Mesenchymal stem cell (in vitro differentiated cells and primary cell): ENCODE measurements around the gene SPACA1.
A peak's percentile ranks its signal among the peaks of the same experiment; 100 is the strongest.

Source experiments
- DNase-seq: peaks from one replicate; pipeline ENCODE4 v3.0.0-alpha.2; 2013
- H2AFZ ChIP-seq: one replicate; pipeline ENCODE4 v1.6.1; 2013; ENCODE audit warnings: low read depth, mild to moderate bottlenecking, control low read depth, inconsistent platforms, low read length, moderate library complexity
- H2AK5ac ChIP-seq: 2 replicates; pipeline ENCODE4 v1.6.1; 2013; ENCODE audit warnings: low read length, moderate library complexity, mild to moderate bottlenecking, inconsistent platforms; ENCODE audit not compliant: severe bottlenecking
- H2BK120ac ChIP-seq: one replicate; pipeline ENCODE4 v1.6.1; 2013; ENCODE audit warnings: low read depth, mild to moderate bottlenecking, inconsistent platforms, low read length, moderate library complexity
- H2BK12ac ChIP-seq, 2 experiments: one replicate each; pipeline ENCODE4 v1.6.1; 2013; ENCODE audit warnings: inconsistent platforms in 2 of 2, low read length in 2 of 2, mild to moderate bottlenecking in 2 of 2, moderate library complexity in 2 of 2, control low read depth in 1 of 2
- H2BK15ac ChIP-seq: one replicate; pipeline ENCODE4 v1.6.1; 2013; ENCODE audit warnings: mild to moderate bottlenecking, low read depth, inconsistent platforms; ENCODE audit not compliant: poor library complexity, severe bottlenecking
- H2BK5ac ChIP-seq: 2 replicates; pipeline ENCODE4 v1.6.1; 2013; ENCODE audit warnings: low read depth, mild to moderate bottlenecking, low read length, control low read depth, inconsistent platforms; ENCODE audit not compliant: poor library complexity, severe bottlenecking
- H3K14ac ChIP-seq, 2 experiments: one replicate each; pipeline ENCODE4 v1.6.1; 2013; ENCODE audit warnings: inconsistent platforms in 2 of 2, low read length in 2 of 2, control low read depth in 1 of 2, mild to moderate bottlenecking in 1 of 2, moderate library complexity in 1 of 2
- H3K18ac ChIP-seq, 2 experiments: one replicate each; pipeline ENCODE4 v1.6.1; 2013; ENCODE audit warnings: inconsistent platforms in 2 of 2, low read length in 2 of 2, control low read depth in 1 of 2, low read depth in 1 of 2, mild to moderate bottlenecking in 1 of 2
- H3K23ac ChIP-seq, 2 experiments: one replicate each; pipeline ENCODE4 v1.6.1; 2013; ENCODE audit warnings: inconsistent platforms in 2 of 2, low read length in 2 of 2, mild to moderate bottlenecking in 2 of 2, moderate library complexity in 2 of 2, control low read depth in 1 of 2
- H3K27ac ChIP-seq: 2 replicates; pipeline ENCODE4 v1.5.1; 2013; ENCODE audit warnings: mild to moderate bottlenecking, moderate library complexity, low read length, control low read depth, inconsistent platforms; ENCODE audit not compliant: poor library complexity, severe bottlenecking
- H3K27me3 ChIP-seq, 2 experiments: 2 replicates each; pipeline versions ENCODE4 v1.6.1 to v1.7.0; 2013; ENCODE audit warnings: low read length in 2 of 2, mild to moderate bottlenecking in 2 of 2, moderate library complexity in 2 of 2, control low read depth in 1 of 2, inconsistent platforms in 1 of 2; ENCODE audit not compliant: control insufficient read depth in 1 of 2, insufficient read depth in 1 of 2
- H3K36me3 ChIP-seq, 2 experiments: 2 replicates each; pipeline versions ENCODE4 v1.6.1 to v1.7.0; 2013; ENCODE audit warnings: low read length in 2 of 2, control low read depth in 1 of 2, inconsistent platforms in 1 of 2, low read depth in 1 of 2, mild to moderate bottlenecking in 1 of 2; ENCODE audit not compliant: insufficient read depth in 2 of 2, control insufficient read depth in 1 of 2
- H3K4ac ChIP-seq, 2 experiments: one replicate each; pipeline ENCODE4 v1.6.1; 2013; ENCODE audit warnings: inconsistent platforms in 2 of 2, low read length in 2 of 2, mild to moderate bottlenecking in 2 of 2, moderate library complexity in 2 of 2, control low read depth in 1 of 2, low read depth in 1 of 2
- H3K4me1 ChIP-seq: 2 replicates; pipeline ENCODE4 v1.6.1; 2013; ENCODE audit warnings: low read depth, low read length, control low read depth; ENCODE audit not compliant: control insufficient read depth, insufficient read depth
- H3K4me2 ChIP-seq: 2 replicates; pipeline ENCODE4 v1.6.1; 2013; ENCODE audit warnings: low read length, mild to moderate bottlenecking, inconsistent platforms; ENCODE audit not compliant: poor library complexity, severe bottlenecking
- H3K4me3 ChIP-seq, 2 experiments: 2 replicates each; pipeline versions ENCODE4 v1.5.1 to v1.7.0; 2013; ENCODE audit warnings: low read length in 2 of 2, mild to moderate bottlenecking in 2 of 2, control low read depth in 1 of 2, low read depth in 1 of 2; ENCODE audit not compliant: insufficient read depth in 1 of 2
- H3K79me1 ChIP-seq: replicated peaks from 2 replicates; pipeline ENCODE4 v1.6.1; 2013; ENCODE audit warnings: mild to moderate bottlenecking, control low read depth, low read length, inconsistent platforms; ENCODE audit not compliant: poor library complexity, severe bottlenecking
- H3K9ac ChIP-seq: 2 replicates; pipeline ENCODE4 v1.7.0; 2013; ENCODE audit warnings: mild to moderate bottlenecking, low read length, moderate library complexity
- H3K9me3 ChIP-seq: 2 replicates; pipeline ENCODE4 v1.7.0; 2013; ENCODE audit warnings: mild to moderate bottlenecking, low read length; ENCODE audit not compliant: control insufficient read depth
- H4K8ac ChIP-seq: one replicate; pipeline ENCODE4 v1.6.1; 2013; ENCODE audit warnings: inconsistent platforms, mild to moderate bottlenecking, low read length, moderate library complexity
- H4K91ac ChIP-seq: one replicate; pipeline ENCODE4 v1.6.1; 2013; ENCODE audit warnings: mild to moderate bottlenecking, low read length, inconsistent platforms
- WGBS: methylation state at CpG from one replicate; pipeline ENCODE4 v1.1.7; 2013; ENCODE audit warnings: mixed read lengths; 5-methylcytosine and 5-hydroxymethylcytosine counted together

The SPACA1 gene

DNA sequence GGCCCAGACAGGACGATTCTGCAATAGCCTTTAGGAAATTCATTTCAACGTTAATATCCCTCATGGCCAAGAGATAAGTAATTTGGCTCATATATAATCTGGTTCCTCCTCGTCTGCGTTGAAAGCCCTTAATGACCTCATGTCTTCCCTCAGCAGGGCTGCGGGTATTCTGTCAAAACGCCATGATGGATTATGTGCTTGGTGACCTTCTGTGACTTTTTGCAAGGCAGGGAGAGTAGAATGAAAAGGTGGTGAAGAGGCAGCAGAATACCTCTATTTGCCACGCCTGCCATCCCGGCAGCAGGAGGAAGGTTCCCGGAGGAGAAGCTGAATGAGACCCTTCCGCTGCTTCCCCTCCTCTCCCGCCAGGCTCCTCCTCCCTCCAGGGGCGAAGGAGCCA, 41.1 kb upstream of the SPACA1 start:
- Histone ChIP-seq H3K9ac (no peak overlapping the region), H3K14ac (no peak overlapping the region)
- DNase-seq = no peak

DNA sequence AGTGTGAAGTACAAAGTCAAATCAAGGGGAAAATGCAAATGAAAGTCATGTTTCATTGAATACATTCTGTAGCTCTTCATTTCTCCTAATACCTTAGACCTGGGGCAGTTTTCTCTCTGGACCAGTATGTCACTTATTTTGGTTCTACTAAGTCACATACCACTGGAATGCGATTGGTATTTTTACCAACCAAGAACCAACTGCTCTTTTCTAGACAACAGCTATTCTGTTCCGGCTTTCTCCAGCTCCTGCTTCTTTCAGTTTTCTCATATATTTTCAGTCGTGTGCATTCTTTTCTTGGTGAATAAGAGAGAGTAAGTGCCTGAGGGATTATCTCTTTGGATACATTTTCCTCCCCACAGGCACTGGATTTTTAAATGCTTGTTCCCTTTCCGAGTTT, 39.2 kb upstream of the SPACA1 start:
- Histone ChIP-seq H3K9me3 (no peaks in the 10 kb centered on the region), H3K36me3 (no peaks in the 10 kb centered on the region), H3K4me3 (no peak overlapping the region), H3K9ac (peak overlapping the region; percentile 27), H2BK12ac (no peak overlapping the region), H3K27me3 (peaks cover 0 to 8% of the 10 kb centered on the region in 2 experiments), H3K14ac (no peak overlapping the region), H4K8ac (no peak overlapping the region), H3K4me1 (peaks cover 3% of the 10 kb centered on the region), H3K4me2 (peak overlapping the region; percentile 3), H2AK5ac (no peak overlapping the region), H3K27ac (peak overlapping the region; percentile 98), H4K91ac (no peak overlapping the region), H3K18ac (no peak overlapping the region), H3K4ac (no peak overlapping the region), H2BK5ac (no peak overlapping the region), H2BK120ac (no peak overlapping the region), H3K23ac (no peak overlapping the region), H2BK15ac (no peak overlapping the region), H2AFZ (no peak overlapping the region), H3K79me1 (no peaks in the 10 kb centered on the region)
- WGBS = 58% methylated on average over 2 of the region's 4 CpGs
- DNase-seq = no peak

More for the DNA sequence above, 41.1 kb upstream of the SPACA1 start:
- H3K27me3 ChIP-seq = peaks cover 0 to 8% of the 10 kb centered on the region in 2 experiments
- H3K27ac ChIP-seq = no peak overlapping the region
- H2BK15ac ChIP-seq = no peak overlapping the region
- H4K8ac ChIP-seq = no peak overlapping the region
- H3K36me3 ChIP-seq = no peaks in the 10 kb centered on the region
- 64% methylated on average over 6 of the region's 12 CpGs for WGBS
- H2BK5ac ChIP-seq = no peak overlapping the region
- no peak overlapping the region for H3K23ac ChIP-seq
- no peak overlapping the region for H2BK120ac ChIP-seq
- no peak overlapping the region for H3K4me2 ChIP-seq
- H3K4me3 ChIP-seq = no peak overlapping the region
- no peak overlapping the region for H2BK12ac ChIP-seq
- peaks cover 3% of the 10 kb centered on the region for H3K4me1 ChIP-seq
- H4K91ac ChIP-seq = no peak overlapping the region
- H2AK5ac ChIP-seq = no peak overlapping the region
- H3K79me1 ChIP-seq = no peaks in the 10 kb centered on the region
- H3K4ac ChIP-seq = no peak overlapping the region
- H3K18ac ChIP-seq = no peak overlapping the region
- no peaks in the 10 kb centered on the region for H3K9me3 ChIP-seq
- no peak overlapping the region for H2AFZ ChIP-seq

DNA sequence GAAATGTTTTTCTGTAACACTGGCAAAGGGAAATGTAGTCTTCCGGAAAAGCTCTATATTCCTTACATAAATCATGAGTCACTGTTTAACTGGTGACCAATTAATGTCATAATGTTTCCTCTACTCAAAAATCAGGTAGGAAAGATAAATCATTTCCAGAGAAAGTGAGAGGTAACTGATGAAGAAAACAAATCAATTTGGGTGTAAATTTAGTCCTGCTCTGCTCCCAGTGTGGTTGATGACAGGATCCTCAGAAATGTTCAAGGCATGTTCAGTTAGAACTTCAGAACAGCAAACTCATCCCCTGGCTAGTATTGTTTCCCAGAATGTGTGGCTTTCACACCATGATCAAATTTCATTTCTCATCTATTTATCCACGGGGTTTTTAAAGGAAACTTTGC, 38.8 kb upstream of the SPACA1 start:
- no peaks in the 10 kb centered on the region for H3K79me1 ChIP-seq
- peak overlapping the region; percentile 98 for H3K27ac ChIP-seq
- DNase-seq = no peak
- no peak overlapping the region for H2AFZ ChIP-seq
- peak overlapping the region; percentile 51 for H2BK5ac ChIP-seq
- H3K4me2 ChIP-seq = no peak overlapping the region
- H2BK120ac ChIP-seq = no peak overlapping the region
- H3K4me3 ChIP-seq = no peak overlapping the region
- H3K9ac ChIP-seq = peak overlapping the region; percentile 27
- H3K23ac ChIP-seq = no peak overlapping the region
- H4K8ac ChIP-seq = no peak overlapping the region
- H4K91ac ChIP-seq = no peak overlapping the region
- 47% methylated on average over 1 of the region's 2 CpGs for WGBS
- no peak overlapping the region for H2BK12ac ChIP-seq
- H2BK15ac ChIP-seq = no peak overlapping the region
- no peak overlapping the region for H2AK5ac ChIP-seq
- H3K14ac ChIP-seq = no peak overlapping the region
- H3K36me3 ChIP-seq = no peaks in the 10 kb centered on the region
- H3K18ac ChIP-seq = no peak overlapping the region
- H3K4ac ChIP-seq = no peak overlapping the region
- H3K4me1 ChIP-seq = peaks cover 3% of the 10 kb centered on the region
- H3K27me3 ChIP-seq = peaks cover 0 to 8% of the 10 kb centered on the region in 2 experiments
- H3K9me3 ChIP-seq = no peaks in the 10 kb centered on the region

DNA sequence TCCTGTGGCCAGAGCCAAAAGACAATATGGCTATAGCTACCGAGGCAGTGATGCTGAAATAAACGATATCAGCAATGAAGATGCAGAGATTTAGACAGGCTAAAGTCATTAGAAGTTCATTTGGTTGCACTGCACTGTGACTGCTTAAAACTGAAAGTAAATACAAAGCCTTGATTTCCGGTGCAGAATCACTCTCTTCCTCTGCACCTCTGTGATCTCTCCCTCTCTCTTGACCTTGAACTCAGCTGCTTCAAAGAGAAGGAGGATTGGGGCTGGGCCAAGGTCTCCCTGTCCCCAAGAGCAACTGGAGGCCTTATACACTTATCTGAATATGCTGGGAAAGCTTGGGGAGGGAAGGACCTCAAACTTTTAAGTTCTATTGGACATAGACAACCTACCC, 34.6 kb upstream of the SPACA1 start:
- no peak overlapping the region for H3K27ac ChIP-seq
- H4K8ac ChIP-seq = no peak overlapping the region
- H3K18ac ChIP-seq = no peak overlapping the region
- H2BK120ac ChIP-seq = no peak overlapping the region
- H3K4me3 ChIP-seq = no peak overlapping the region
- H3K23ac ChIP-seq = no peak overlapping the region
- DNase-seq = no peak
- H3K4me1 ChIP-seq = no peaks in the 10 kb centered on the region
- H3K4me2 ChIP-seq = no peak overlapping the region
- no peaks in the 10 kb centered on the region for H3K36me3 ChIP-seq
- no peaks in the 10 kb centered on the region for H3K79me1 ChIP-seq
- no peaks in the 10 kb centered on the region for H3K27me3 ChIP-seq
- no peak overlapping the region for H3K14ac ChIP-seq
- no peak overlapping the region for H2AFZ ChIP-seq
- no peak overlapping the region for H2BK5ac ChIP-seq
- H2AK5ac ChIP-seq = no peak overlapping the region
- H4K91ac ChIP-seq = no peak overlapping the region
- no peak overlapping the region for H3K4ac ChIP-seq
- H3K9ac ChIP-seq = no peak overlapping the region
- H2BK12ac ChIP-seq = no peak overlapping the region
- no peak overlapping the region for H2BK15ac ChIP-seq
- 79% methylated on average over 2 of the region's 3 CpGs for WGBS
- H3K9me3 ChIP-seq = no peaks in the 10 kb centered on the region
